NCI-H748 (cell line): ENCODE data around the gene KMT5B.
"Not testable (repeated sequence)": the region's sequence is repeated elsewhere in the genome, so short reads cannot be mapped to it uniquely, and the experiment has no call there.

Source experiments
- DNase-seq: peaks from one replicate; lab custom pipeline; 2025; ENCODE audit not compliant: unreplicated experiment; lab: John Stamatoyannopoulos, UW

The KMT5B gene

DNA sequence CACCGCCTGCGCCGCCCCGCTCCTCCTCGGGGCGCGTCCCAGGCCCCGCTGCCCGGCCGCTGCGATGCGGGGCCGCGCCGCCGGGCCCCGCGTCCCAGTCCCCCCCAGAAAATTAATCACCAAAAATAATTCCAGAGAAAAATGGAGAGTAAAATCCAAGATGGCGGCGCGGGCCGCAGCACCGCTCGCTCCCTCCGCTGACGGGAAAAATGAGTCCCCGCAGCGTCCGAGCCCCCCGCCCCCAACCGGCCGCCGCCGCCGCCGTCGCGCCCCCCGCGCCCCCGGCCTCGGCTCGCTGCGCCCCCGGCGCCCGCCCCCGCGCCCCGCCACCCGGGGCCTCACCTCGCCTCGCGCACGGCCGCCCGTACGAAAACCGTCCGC, at the start of gene KMT5B:
KMT5B (minus strand) TSS at position 162 of the 381 bp plus-strand sequence. CDS start 23,220 bp downstream, outside the sequence.
- peak; percentile 83 for DNase-seq

DNA sequence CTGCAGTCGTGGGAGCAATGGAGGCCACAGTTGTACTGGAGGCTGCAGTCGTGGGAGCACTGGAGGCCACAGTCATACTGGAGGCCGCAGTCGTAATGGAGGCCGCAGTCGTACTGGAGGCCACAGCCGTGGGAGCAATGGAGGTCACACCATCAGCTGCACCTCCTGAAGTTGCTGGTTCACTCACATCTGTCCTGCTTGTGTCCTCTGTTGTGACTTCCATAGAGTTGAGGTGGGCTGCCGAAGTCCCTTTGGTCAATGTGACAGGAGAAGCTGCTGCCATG, 49.4 kb upstream of the KMT5B start:
- DNase-seq, result no peak

DNA sequence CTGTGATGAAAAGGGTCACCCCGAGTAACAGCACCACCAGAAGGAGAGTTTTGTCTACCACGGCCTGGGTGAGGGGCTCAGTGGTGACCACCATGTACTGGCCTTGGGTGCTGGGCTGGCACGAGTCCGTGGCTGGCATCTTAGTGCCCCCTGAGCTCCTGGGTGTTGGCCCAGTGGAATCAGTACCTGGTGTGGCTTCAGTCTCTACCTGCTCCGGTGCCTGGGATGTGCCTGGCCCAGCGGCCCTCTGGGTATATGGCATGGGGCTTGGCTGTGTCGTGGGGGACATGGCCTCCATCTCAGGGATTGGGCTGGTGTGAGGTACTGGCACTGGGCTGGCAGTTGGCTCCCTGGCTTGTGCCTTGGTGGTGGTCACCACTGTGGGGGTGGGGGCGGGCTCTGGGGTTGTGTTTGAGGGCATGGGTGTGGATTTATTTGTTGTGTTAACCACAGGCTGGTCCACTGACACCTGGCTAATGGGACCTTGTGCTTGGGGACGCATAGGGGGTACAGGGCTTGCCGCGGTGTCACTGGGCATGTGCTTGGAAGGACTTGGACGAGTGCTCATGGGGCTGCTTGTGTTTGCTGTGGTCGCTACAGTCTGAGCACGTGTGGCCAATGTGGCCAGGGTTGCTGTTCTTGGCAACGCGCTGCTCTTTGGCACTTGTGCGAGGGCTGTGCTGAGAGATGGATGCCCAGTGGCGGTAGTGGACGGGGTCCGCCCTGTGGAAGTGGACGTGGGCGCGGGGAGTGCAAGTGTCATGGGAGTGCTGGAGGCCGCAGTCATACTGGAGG, 48.9 kb upstream of the KMT5B start:
- DNase-seq, result no peak

DNA sequence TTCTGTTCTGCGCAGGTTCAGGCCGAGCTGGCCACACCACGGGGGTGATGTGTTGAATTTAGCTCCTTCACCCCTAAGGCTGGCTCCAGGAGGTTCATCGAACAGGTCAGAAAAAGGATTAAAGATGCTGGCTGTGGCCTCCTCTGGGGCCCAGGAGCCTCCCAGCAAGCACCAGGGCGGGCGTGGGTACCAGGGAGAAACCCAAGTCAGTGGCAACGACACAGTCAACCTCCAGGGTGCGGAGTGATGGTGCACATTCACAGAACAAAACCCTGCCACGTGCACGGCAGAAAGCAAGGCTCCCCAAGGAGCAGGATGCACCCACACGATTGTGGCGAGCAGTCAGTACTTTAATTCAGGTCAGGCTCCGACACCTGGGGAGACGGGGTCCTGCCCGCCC, 47.9 kb upstream of the KMT5B start:
- DNase-seq, result no peak

DNA sequence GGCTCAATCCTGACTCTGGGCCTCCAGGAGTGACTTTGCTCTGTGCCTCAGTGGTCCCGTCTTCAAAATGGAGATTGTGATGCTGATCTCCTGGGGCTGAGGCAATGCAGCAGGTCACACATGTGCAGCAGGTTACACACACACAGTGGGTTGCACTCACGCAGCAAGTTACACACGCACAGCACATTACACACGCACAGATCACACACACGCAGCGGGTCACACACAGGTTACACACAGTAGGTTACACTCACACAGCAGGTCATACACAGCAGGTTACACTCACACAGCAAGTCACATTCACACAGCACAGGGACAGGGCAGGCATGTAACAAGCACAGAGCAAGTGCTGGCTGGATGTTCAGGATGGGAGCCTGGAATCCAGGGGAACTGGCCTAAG, 47.4 kb upstream of the KMT5B start:
- DNase-seq, result no peak

DNA sequence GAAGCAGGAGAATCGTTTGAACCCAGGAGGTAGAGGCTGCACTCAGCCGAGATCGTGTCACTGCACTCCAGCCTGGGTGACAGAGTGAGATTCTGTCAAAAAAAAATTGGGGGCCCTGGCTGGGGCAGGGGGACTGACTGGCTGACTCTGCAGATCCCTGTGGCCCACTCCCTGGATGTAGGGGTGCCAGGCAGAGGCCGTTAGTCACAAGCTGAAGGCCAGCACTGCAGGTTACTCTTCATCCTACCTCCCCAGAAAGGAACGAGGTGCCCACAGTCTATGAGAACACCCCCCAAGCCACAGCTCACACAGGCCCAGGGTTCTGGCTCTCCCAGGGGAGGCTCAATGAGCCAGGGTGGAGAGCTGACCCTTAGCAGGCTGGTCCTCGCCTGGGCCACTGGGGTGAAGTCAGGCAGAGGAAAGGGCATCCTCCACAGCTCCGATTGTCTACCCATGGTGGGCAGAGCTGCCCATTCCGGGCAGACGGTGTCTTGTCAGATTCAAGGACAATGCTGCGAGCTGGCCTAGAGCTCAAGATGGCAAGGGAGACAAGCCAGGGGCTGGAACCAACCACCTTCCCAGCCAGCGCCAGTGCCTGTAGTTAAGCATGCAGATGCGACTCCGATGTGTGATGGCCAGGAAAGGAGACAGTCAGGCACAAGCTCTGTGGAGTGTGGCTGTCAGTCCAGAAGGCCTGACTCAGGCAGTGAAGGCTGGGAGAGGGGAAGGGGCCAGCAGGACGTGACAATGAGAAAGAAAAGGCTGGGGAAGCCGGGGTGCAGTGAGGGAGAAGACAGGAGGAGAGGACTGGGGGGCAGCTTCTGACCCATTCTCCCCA, 46.2 kb upstream of the KMT5B start:
- no peak for DNase-seq

DNA sequence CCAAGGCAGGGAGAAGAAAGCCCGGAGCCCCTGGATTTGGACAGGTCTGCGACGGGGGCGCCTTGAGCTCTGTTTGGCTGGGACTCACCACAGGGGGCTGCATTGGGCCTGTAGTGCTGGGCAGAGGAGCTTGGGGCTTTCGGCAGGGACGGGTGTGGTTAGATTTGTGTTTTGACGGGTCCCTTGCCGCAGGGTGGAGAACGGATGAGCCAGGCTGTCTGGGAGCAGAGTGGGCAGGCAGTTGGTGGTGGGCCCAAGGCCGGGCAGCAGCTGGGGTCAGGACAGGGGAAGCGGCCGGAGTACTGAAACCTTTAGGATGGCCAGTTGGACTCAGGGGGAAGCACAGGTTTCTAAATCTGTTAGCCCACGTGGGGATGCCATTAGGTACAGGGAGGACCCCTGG, 45.3 kb upstream of the KMT5B start:
- no peak for DNase-seq

DNA sequence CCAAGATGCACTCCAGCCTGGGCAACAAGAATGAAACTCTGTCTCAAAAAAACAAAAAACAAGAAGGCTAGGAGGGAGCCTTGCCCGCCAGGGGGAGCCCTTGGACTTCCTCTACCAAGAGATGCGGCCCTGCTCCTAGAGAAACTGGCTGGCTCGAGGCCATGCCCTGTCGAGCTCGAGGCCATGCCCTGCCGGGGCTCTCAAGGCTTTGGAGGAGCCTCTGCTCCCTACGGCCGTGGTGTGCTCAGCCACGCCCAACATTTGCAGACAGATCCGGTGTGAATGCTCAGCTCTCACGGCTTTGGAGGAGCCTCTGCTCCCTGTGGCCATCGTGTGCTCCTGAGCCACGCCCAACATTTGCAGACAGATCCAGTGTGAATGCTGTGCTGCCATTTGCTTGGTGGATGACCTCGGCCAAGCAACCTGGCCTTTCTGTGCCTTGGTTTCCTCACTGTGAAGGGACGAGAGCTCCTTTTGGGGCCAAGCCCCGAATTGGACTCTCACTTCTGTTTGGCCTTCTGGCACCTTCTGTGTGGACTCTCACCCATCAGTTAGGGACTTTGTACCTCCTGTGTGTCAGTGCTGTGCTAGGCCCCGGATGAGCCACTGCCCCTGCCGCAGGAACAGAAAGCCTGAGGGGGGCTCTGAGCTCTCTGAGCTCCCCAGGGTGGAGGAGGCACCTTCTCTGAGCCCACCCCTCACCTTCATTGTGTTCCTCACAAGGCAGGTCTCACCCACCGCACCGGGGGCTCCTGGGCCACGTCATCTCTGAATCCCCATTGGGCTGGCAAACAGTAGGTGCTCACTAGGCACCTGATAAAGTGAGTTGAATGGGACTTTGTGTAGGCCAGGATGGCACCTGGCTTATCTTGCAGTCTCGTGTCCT, 44.6 kb upstream of the KMT5B start:
- DNase-seq, result peak; percentile 89

DNA sequence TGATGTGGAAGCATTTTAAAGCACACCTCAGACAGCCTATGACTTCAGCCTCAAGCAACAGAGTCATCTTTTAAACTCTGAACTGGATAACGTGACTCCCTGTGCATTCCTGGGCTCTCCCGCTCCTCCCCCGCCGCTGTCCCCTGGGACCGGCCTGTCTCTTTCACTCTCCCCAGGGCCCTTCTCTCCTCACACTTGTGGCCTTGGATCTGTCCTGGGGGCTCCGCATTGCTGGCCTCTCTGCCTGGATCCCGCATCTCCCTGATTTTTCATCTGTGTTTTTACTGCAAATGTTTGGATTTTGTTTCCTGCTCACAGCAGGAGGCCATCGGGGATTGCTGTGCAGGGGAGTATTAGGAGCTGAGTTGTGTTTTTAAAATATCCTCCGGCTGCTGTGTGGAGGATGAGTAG, 43.2 kb upstream of the KMT5B start:
- no peak for DNase-seq

DNA sequence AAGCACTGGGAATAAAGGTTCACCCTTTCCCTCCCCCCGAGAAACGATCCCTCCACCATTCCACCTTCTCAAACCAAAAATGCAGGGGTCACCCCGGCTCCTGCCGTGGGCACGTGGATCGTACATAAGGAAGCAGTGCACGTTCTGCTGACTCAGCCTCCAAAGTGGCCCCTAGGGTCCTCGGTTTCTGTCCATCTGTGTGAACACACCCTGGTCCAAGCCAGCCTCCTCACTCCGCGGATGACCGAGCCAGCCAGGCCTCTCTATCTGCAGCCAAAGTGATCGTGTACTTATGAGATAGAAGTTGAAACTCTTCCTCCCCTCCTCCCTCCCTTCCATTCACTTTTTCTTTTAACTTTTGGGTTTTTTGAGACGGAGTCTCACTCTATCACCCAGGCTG, 42.4 kb upstream of the KMT5B start:
- DNase-seq, result no peak

DNA sequence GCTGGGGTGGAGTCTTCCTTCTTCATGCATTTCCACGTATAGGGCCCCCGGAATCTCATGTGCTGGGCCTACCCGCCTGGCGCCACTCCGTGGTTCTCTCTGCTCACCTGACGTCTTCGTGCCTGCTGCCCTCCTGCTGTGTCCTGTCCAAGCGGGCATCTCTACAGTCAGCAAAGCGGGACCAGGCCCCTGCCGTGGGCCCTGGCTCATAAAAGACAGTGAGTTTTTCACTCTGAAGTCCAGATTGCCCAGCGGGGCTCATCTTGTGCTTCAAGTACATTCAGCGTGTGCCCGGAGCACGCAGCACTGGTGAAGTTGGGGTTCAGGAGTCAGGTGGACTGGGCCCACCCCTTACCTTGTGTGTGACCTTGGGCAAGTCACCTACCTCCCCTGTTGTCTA, 41.3 kb upstream of the KMT5B start:
- DNase-seq, result no peak

DNA sequence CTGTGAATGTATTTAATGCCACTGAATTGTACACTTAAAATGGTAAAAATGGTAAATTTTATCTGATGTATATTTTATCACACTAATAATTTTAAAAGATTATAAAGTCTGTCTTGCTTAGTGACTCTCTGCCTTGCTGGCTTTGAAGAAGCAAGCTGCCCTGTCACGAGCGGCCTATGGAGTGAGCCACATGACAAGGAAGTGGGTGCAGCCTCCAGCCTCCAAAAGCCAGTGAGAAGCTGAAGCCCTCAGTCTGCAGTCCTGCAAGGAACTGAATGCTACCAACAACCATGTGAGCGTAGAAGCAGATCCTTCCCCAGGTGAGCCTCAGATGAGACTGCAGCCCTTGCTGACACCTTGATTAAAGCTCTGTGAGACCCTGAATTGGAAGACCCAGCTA, 38.7 kb upstream of the KMT5B start:
- no peak for DNase-seq

DNA sequence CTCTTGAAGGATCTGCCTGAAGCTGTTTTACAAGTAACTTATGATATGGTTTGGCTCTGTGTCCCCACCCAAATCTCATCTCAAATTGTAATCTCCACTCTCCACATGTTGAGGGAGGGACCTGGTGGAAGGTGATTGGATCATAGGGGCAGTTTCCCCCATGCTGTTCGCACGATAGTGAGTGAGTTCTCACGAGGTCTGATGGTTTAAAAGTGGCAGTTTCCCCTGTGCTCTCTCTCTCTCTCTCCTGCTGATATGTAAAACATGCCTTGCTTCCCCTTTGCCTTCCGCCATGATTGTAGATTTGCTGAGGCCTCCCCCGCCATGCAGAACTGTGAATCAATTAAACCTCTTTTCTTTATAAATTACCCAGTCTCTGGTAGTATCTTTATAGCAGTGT, 31.8 kb upstream of the KMT5B start:
- not testable (repeated sequence) for DNase-seq

DNA sequence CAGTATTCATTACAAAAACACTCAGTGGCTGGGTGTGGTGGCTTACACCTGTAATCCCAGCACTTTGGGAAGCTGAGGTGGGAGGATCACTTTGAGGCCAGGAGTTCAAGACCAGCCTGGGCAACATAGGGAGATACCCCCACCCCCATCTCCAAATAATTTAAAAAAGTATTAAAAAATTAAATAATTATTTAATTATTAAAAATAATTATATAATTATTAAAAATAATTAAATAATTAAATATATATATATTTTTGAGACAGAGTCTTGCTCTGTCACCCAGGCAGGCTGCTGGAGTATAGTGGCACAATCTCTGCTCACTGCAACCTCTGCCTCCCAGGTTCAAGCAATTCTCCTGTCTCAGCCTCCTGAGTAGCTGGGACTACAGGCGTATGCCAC, 30.8 kb upstream of the KMT5B start:
- DNase-seq, result not testable (repeated sequence)

DNA sequence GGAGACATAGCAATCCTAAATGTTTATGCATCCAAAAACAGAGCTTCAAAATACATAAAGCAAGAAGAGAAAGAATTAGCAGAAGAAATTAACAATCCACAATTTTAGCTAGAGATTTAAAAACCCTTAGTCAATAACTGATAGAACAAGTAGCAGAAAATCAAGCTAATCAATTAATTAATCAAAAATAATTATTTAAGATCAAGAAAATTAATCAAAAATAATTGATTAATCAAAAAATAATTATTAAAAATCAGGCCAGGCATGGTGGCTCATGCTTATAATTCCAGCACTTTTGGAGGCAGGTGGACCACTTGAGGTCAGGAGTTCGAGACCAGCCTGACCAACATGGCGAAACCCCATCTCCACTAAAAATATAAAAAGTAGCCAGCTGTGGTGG, 29.5 kb upstream of the KMT5B start:
- DNase-seq, result no peak

DNA sequence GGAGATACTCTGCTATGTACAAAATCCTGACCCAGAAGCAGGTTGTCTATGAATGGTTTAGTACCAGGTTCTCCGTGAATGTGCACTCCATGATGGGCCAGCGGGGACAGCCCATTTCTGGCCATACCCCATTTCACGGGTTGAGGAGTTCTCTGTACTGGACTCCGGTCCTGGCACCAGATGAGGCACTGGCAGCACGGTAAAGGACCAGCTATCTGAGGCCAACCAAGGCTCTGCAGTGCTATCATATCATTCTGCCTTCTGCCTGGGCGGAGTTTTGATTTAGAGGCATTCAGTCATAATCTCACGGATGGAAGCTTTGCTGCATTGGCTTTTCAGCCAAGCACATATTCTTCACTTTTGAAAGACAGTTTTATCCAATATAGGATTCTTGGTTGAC, 18.5 kb upstream of the KMT5B start:
- DNase-seq, result no peak

DNA sequence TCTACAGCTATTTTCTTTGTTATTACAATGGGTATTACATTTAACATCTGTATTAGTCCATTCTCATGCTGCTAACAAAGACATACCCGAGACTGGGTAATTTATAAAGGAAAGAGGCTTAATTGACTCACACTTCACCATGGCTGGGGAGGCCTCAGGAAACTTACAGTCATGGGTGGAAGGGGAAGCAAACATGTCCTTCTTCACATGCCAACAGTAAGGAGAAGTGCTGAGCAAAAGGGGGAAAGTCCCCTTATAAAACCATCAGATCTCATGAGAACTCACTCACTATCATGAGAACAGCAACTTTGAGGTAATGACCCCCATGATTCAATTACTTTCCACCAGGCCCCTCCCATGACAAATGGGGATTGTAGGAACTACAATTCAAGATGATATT, 16.5 kb upstream of the KMT5B start:
- no peak for DNase-seq

DNA sequence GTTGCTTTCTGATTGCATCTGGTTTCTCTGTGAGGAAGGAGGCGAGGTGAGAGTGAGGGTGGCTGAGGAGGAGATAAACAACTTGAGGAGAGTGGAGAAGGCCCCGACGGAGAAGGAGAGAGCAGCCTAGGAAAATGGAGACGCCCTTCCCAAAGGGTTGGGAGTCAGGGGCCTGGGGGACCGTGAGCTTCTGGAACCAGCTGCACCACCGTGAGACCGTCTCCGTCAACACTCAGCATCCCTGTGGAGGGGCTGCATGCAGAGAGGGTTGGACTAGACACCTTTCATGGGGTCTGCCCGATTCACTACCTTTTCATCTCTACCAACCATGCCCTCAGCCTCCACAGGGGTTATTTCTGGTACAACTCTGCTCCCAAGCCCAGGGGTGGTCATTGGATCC, 13.3 kb upstream of the KMT5B start:
- DNase-seq, result no peak

DNA sequence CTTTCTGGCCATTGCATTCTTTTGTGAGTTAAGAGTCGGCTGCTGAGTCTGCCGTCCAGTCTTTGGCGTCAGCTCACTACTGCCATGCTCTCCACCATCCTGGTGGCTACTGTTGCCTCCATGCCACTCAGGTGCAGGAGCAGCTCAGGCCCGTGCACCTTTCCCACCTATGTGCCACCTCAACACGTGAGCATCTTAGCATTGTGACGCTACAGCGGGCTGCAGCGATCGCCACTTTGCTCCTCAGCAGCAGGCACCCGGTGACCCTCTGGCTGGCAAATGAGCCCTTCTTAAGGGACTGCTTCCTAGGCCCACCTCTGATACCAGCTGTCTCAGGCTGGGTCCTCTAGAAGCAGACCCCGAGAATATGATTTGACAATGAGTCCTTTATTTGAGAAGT, 11.5 kb upstream of the KMT5B start:
- no peak for DNase-seq

DNA sequence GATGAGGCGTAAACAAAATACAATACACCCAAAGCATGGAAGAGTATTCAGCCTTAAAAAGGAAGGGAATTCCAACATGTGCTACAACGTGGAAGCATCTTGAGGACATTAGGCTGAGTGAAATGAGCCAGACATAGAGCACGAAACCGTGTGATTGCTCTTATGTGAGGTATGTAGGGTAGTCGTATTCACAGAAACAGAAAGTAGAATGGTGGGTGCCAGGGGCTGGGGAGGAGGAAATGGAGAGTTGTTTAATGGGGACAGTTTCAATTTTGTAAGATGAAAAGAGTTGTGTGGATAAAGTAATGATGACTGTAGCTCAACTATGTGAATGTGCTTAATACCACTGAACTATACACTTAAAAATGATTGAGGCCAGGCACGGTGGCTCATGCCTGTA, 10.2 kb upstream of the KMT5B start:
- no peak for DNase-seq

DNA sequence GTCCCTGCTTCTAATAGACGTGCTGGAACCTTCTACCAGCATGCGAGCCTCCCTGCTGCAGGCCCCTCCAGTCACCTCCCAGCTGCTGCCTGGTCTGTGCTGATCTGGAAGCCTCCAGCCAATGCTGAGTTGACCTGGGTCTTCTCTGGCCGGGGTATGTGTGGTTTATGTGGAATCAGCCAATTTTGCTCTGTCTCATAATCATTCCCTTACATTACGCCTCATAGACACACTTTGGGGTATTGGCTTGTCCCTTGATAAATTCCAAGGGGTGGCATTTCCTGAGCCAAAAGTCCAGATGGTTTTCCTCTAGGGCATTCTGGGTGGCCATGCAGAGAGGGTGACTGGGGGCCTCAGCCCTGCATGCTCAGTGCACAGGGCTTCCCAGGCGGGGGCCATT, 8.3 kb upstream of the KMT5B start:
- no peak for DNase-seq
